Effector memory CD8-positive, alpha-beta T cell (primary cell): ENCODE measurements around the gene RRP9.
"Not testable (repeated sequence)": the region's sequence is repeated elsewhere in the genome, so short reads cannot be mapped to it uniquely, and the experiment has no call there.

Source experiments
- ATAC-seq: fragments of 150-1000 bp; cut with Tn5 transposase; replicated peaks from 2 replicates; pipeline ENCODE4 v1.10.0; 2021; ENCODE audit warnings: mild to moderate bottlenecking, moderate library complexity
- DNase-seq, 3 experiments: peaks; one replicate each; pipeline ENCODE4 v3.0.0; 2021
- H3K27ac Mint-ChIP-seq, 2 donors: one replicate each; pipeline ENCODE4 v1.8.0; 2022; ENCODE audit warnings: mild to moderate bottlenecking in 2 of 2, mixed read lengths in 2 of 2, moderate library complexity in 2 of 2
- H3K27me3 Mint-ChIP-seq, 2 donors: one replicate each; pipeline ENCODE4 v1.8.0; 2022; ENCODE audit warnings: mixed read lengths in 2 of 2
- H3K36me3 Mint-ChIP-seq: one replicate; pipeline ENCODE4 v1.8.0; 2022; ENCODE audit warnings: mild to moderate bottlenecking, moderate library complexity, mixed read lengths; ENCODE audit not compliant: insufficient read depth
- H3K4me1 Mint-ChIP-seq, 2 donors: one replicate each; pipeline ENCODE4 v1.8.0; 2022; ENCODE audit warnings: low read depth in 2 of 2, mixed read lengths in 2 of 2
- H3K4me3 Mint-ChIP-seq, 2 donors: one replicate each; pipeline ENCODE4 v1.8.0; 2022; ENCODE audit warnings: mild to moderate bottlenecking in 2 of 2, mixed read lengths in 2 of 2, moderate library complexity in 2 of 2
- H3K9me3 Mint-ChIP-seq, 2 donors: one replicate each; pipeline ENCODE4 v1.8.0; 2022; ENCODE audit warnings: mixed read lengths in 2 of 2
- total RNA-seq, 9 experiments: gene quantifications; one replicate each; lab custom pipeline; 2026; lab: John Stamatoyannopoulos, UW

Gene RRP9, protein sequence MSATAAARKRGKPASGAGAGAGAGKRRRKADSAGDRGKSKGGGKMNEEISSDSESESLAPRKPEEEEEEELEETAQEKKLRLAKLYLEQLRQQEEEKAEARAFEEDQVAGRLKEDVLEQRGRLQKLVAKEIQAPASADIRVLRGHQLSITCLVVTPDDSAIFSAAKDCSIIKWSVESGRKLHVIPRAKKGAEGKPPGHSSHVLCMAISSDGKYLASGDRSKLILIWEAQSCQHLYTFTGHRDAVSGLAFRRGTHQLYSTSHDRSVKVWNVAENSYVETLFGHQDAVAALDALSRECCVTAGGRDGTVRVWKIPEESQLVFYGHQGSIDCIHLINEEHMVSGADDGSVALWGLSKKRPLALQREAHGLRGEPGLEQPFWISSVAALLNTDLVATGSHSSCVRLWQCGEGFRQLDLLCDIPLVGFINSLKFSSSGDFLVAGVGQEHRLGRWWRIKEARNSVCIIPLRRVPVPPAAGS
- total RNA-seq: 12.1 to 117 (median 22.9) reads per million in 9 experiments

DNA sequence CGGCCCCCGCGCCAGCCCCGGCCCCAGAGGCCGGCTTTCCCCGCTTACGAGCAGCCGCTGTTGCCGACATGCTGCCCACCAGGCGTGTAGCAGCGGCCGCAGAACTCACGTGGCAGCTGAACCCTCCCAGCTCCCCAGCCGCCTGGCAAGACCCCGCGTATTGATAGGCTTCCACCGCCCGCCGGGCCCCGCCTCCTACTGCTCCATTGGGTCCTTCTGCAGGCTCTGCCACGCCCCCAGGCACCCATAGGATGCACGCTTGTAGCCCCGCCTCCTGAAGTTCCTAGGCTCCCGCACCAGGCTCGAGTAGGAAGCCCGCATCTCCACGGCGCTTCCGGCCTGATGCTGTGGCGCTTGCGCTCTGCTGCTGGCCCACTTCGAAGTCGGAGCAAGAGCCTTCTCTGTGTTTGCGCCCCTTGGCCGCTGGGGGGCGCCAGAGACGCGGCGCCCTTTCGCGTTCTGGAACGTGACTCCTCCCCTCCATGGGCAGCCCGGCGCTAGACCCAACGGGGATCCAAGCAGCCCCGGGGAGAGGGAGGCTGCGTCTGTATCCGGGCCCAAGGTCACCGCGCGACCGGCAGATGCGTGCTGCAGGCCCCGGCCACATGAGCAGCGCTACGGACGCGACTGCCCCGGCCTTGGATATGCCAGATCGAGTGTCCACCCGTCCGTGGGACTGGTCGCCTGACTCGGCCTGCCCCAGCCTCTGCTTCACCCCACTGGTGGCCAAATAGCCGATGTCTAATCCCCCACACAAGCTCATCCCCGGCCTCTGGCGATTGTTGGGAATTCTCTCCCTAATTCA is at the start of gene RRP9, which contains the start of gene PARP3:
TSS of gene RRP9 (minus strand) at position 107 of the 805 bp plus-strand sequence. CDS start at position 70, 37 bp downstream.
TSS of gene PARP3 (plus strand) at position 566 of the 805 bp plus-strand sequence. CDS start 993 bp downstream, outside the sequence.
- peak within 1 kb of the TSS; percentile 86 to 92 for H3K4me3 Mint-ChIP-seq
- no peaks in the 10 kb centered on the region for H3K9me3 Mint-ChIP-seq
- H3K4me1 Mint-ChIP-seq: peaks cover 28 to 34% of the 10 kb centered on the region in 2 donors
- ATAC-seq: peak; percentile 90
- no peaks in the 10 kb centered on the region for H3K27me3 Mint-ChIP-seq
- peaks cover 9% of the 10 kb centered on the region for H3K36me3 Mint-ChIP-seq
- H3K27ac Mint-ChIP-seq: peak within 1 kb of the TSS; percentile 89 to 93
- peak; percentile 98 to 99 (median 99) for DNase-seq

GRCh38 chr3:51990501-51990971 is 48.8 kb upstream of the RRP9 start:
- not testable (repeated sequence) for H3K4me3 Mint-ChIP-seq, H3K27me3 Mint-ChIP-seq, ATAC-seq, DNase-seq, H3K9me3 Mint-ChIP-seq
- Mint-ChIP-seq H3K27ac (peak overlapping the region in 1 of 2 donors; percentile 69), H3K36me3 (peaks cover 38% of the 10 kb centered on the region), H3K4me1 (peaks cover 26 to 32% of the 10 kb centered on the region in 2 donors)

- no peak overlapping the region for H3K4me3 Mint-ChIP-seq
- no peaks in the 10 kb centered on the region for H3K27me3 Mint-ChIP-seq
- peaks cover 16 to 17% of the 10 kb centered on the region in 2 donors for H3K4me1 Mint-ChIP-seq
- peaks cover 27% of the 10 kb centered on the region for H3K36me3 Mint-ChIP-seq
- DNase-seq: no peak
- no peaks in the 10 kb centered on the region for H3K9me3 Mint-ChIP-seq
- peak overlapping the region; percentile 77 to 78 for H3K27ac Mint-ChIP-seq
- ATAC-seq: no peak
Measured at GRCh38 chr3:51988286-51989146, 46.8 kb upstream of the RRP9 start.

- peaks cover 22% of the 10 kb centered on the region in 2 donors for H3K4me1 Mint-ChIP-seq
- DNase-seq (no peak), ATAC-seq (no peak)
- H3K27ac Mint-ChIP-seq: peak overlapping the region; percentile 5 to 78
- H3K9me3 Mint-ChIP-seq: no peaks in the 10 kb centered on the region
- H3K36me3 Mint-ChIP-seq: peaks cover 23% of the 10 kb centered on the region
- H3K4me3 Mint-ChIP-seq: no peak overlapping the region
- no peaks in the 10 kb centered on the region for H3K27me3 Mint-ChIP-seq
Measured at GRCh38 chr3:51987568-51987967, 45.9 kb upstream of the RRP9 start.

GRCh38 chr3:51986010-51986947 is 44.6 kb upstream of the RRP9 start:
- no peak overlapping the region for H3K4me3 Mint-ChIP-seq
- no peaks in the 10 kb centered on the region for H3K27me3 Mint-ChIP-seq
- H3K9me3 Mint-ChIP-seq: no peaks in the 10 kb centered on the region
- ATAC-seq (no peak), DNase-seq (no peak)
- peaks cover 23 to 25% of the 10 kb centered on the region in 2 donors for H3K4me1 Mint-ChIP-seq
- peaks cover 24% of the 10 kb centered on the region for H3K36me3 Mint-ChIP-seq
- peak overlapping the region; percentile 5 to 78 for H3K27ac Mint-ChIP-seq

GRCh38 chr3:51985063-51985462 is 43.4 kb upstream of the RRP9 start:
- Mint-ChIP-seq H3K27me3 (no peaks in the 10 kb centered on the region), H3K4me1 (peaks cover 28 to 30% of the 10 kb centered on the region in 2 donors), H3K36me3 (peaks cover 21% of the 10 kb centered on the region), H3K27ac (peak overlapping the region; percentile 90 to 97), H3K9me3 (no peaks in the 10 kb centered on the region), H3K4me3 (no peak overlapping the region)
- DNase-seq (no peak), ATAC-seq (no peak)

DNA sequence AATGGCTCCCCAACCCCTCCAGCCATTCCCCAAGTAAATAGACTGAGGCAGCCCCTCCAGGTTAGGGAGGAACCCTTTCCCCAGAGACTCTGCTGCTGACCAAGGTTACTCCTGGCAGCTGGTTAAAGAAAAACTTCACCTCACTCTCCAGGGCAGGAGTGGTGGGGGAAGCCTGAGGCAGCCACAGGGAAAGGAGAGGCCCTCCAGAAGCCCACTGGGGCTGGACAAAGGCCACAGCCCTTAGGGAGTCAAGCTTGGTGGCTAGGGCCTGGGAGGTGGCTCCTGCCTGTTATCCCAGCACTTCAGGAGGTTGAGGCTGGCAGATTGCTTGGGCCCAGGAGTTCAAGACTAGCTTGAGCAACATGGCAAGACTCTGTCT is 42.6 kb upstream of the RRP9 start:
- no peak for ATAC-seq
- Mint-ChIP-seq H3K27ac (peak overlapping the region; percentile 90 to 97), H3K4me3 (peak overlapping the region; percentile 92 to 95), H3K36me3 (peaks cover 21% of the 10 kb centered on the region), H3K9me3 (no peaks in the 10 kb centered on the region), H3K4me1 (peaks cover 28 to 30% of the 10 kb centered on the region in 2 donors), H3K27me3 (no peaks in the 10 kb centered on the region)
- DNase-seq: no peak

DNA sequence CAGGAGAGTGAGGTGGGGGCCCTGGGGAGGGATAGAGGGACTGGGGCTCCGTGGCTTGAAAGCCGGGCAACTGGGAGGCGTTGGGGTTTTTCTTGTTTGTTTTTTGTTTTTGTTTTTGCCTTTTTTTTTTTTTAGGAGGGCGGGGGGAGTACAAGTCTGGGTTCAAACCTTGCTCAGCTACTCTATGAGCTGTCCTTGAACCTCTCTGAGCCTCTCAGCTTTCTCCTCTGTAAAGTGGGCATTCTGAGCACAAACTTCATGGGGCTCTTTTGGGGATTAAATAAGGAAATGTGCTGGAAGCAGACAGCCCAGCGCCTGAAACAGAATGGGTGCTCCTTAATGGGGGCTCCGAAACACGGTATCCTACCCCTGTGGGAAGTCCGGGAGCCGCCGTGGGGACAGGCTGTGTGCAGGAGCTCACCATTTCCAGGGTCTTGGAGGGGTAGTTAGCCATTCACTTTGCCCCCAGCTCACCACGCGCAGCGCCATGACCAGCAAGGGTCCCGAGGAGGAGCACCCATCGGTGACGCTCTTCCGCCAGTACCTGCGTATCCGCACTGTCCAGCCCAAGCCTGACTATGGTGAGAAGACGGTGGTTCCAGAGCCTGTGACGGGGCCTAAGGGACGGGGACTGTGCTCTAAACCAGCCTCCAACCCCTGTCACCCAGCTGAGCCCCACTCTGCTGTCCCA is 42.0 kb upstream of the RRP9 start:
- H3K9me3 Mint-ChIP-seq: no peaks in the 10 kb centered on the region
- peaks cover 21% of the 10 kb centered on the region for H3K36me3 Mint-ChIP-seq
- peak overlapping the region; percentile 92 to 95 for H3K4me3 Mint-ChIP-seq
- ATAC-seq (no peak), DNase-seq (no peak)
- H3K27ac Mint-ChIP-seq: peak overlapping the region; percentile 90 to 97
- peaks cover 25 to 27% of the 10 kb centered on the region in 2 donors for H3K4me1 Mint-ChIP-seq
- no peaks in the 10 kb centered on the region for H3K27me3 Mint-ChIP-seq

DNA sequence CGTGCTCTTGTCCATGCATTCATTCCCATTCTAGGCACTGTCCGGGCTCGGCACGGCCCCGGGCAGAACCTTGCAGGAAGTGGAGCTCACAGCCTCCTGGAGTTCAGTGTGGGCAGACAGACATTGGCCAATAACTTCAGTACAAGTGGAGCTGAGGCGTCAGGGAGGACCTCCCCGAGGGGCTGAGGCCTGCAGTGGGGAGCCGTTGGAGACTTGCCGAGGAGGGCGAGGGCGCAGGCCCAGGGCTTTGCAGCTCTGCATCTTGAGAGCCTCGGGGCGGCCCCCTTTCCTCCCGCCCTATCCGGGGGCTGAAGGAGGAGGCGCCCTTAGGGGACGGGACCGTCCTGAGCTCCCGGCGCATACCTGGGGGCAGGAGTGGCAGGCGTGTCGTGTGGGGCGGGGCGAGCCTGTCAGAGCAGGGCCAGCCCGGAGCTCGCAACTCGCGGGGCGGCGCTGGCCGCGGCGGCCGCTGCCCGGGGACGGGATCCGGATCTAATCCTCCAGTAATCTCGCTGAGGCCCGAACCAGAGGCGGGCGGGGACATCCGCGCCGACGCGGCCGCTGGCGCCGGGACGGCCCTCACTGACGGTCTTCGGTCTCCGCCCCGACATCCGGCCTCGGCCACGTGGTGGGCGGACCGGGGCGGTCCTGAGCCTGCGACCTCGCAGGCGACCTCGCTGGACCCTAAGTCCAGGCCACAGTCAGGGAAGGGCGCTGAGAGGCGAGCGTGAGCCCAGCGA is 41.3 kb upstream of the RRP9 start, which contains the start of gene ACY1:
TSS of gene ACY1 (plus strand) at position 698 of the 740 bp plus-strand sequence. CDS start 530 bp downstream, outside the sequence.
- peak within 1 kb of the TSS; percentile 92 to 95 for H3K4me3 Mint-ChIP-seq
- H3K9me3 Mint-ChIP-seq: no peaks in the 10 kb centered on the region
- DNase-seq: peak; percentile 53 to 60 (median 57)
- peak within 1 kb of the TSS; percentile 90 to 97 for H3K27ac Mint-ChIP-seq
- no peaks in the 10 kb centered on the region for H3K27me3 Mint-ChIP-seq
- peaks cover 23 to 25% of the 10 kb centered on the region in 2 donors for H3K4me1 Mint-ChIP-seq
- peak; percentile 81 for ATAC-seq
- H3K36me3 Mint-ChIP-seq: peaks cover 21% of the 10 kb centered on the region

DNA sequence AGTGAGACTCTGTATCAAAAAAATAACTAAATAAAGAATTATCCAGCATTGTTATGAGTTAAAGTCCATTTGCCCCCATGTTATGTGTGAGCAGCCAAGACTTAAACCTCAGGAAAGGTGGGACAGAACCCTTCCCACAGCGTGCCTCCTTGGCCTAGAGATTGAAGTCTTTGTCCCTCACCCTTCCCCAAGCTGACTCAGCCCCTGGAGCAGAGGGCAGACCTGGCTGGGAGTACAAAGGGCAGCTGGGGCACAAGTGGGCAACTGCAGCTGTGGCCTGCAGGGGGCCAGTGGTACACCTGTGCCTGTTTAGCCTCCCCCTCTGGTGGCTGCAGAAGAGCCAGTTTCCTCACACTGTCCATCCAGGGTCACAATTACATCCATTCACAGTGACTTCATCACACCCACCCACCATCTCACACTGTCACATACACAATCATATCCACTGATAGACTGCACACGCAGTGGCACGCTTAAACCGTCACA is 40.7 kb upstream of the RRP9 start:
- H3K4me3 Mint-ChIP-seq: peak overlapping the region; percentile 92 to 95
- H3K4me1 Mint-ChIP-seq: peaks cover 25 to 30% of the 10 kb centered on the region in 2 donors
- DNase-seq (no peak), ATAC-seq (peak; percentile 33)
- no peaks in the 10 kb centered on the region for H3K27me3 Mint-ChIP-seq
- H3K36me3 Mint-ChIP-seq: peaks cover 21% of the 10 kb centered on the region
- H3K9me3 Mint-ChIP-seq: no peaks in the 10 kb centered on the region
- H3K27ac Mint-ChIP-seq: peak overlapping the region; percentile 90 to 97

GRCh38 chr3:51980253-51980652 is 38.5 kb upstream of the RRP9 start:
- peaks cover 37 to 43% of the 10 kb centered on the region in 2 donors for H3K4me1 Mint-ChIP-seq
- H3K4me3 Mint-ChIP-seq: no peak overlapping the region
- H3K36me3 Mint-ChIP-seq: peaks cover 18% of the 10 kb centered on the region
- no peak for DNase-seq
- no peaks in the 10 kb centered on the region for H3K9me3 Mint-ChIP-seq
- H3K27ac Mint-ChIP-seq: no peak overlapping the region
- no peaks in the 10 kb centered on the region for H3K27me3 Mint-ChIP-seq
- ATAC-seq: no peak
